GM12873 (cell line): Measurements from ENCODE around the gene PARD3B.

Source experiments
- CTCF ChIP-seq: IDR thresholded peaks from 2 replicates; pipeline ENCODE4 v1.5.1; 2012; ENCODE audit warnings: low read depth, mild to moderate bottlenecking, moderate library complexity, low read length, control low read depth; ENCODE audit not compliant: insufficient read depth; ENCODE audit errors: missing control alignments

The PARD3B gene

GRCh38 chr2:204722207-204722606 lies 176.9 kb downstream of the PARD3B start:
- no peak for TF ChIP-seq CTCF

- no peak for TF ChIP-seq CTCF
Measured at GRCh38 chr2:204722691-204723090, 177.4 kb downstream of the PARD3B start.

GRCh38 chr2:204725693-204726360 lies 180.6 kb downstream of the PARD3B start:
- no peak for TF ChIP-seq CTCF

- TF ChIP-seq CTCF: no peak
Measured at GRCh38 chr2:204726831-204727230, 181.6 kb downstream of the PARD3B start.

- no peak for TF ChIP-seq CTCF
Measured at GRCh38 chr2:204727368-204727767, 182.1 kb downstream of the PARD3B start.

GRCh38 chr2:204730603-204731002 lies 185.3 kb downstream of the PARD3B start:
- no peak for TF ChIP-seq CTCF

GRCh38 chr2:204732019-204732418 lies 186.7 kb downstream of the PARD3B start:
- TF ChIP-seq CTCF: no peak
